GM21723 (cell line): ENCODE measurements around the gene WWC1.

Experiments used
- ATAC-seq: cut with Tn5 transposase; IDR thresholded peaks from one replicate; pipeline ENCODE4 v1.9.1; 2021; ENCODE audit warnings: mild to moderate bottlenecking, moderate library complexity; ENCODE audit not compliant: unreplicated experiment

The WWC1 gene

DNA sequence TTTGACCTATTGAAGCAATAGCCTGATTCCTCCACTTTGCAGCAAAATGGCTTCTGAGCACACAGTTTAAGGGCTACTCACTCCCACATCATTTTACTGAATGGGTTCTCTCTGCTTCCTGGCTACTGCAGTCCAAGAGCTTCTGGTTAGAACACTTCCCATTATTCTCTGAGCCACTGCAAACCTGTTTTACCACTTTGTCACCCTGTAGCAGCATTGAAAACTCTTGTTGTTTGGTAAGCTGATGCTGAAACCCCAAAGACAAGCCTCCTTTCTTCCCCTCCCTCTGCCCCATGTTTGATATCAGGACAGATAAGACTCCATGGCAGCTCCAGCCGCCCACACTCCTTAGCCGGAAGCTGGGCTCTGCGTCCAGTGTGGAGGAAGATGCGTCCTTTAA is 110.4 kb downstream of the WWC1 start:
- ATAC-seq, result no peak

- no peak for ATAC-seq
These were observed 112.9 kb downstream of the WWC1 start for GRCh38 chr5:168404365-168404764.

DNA sequence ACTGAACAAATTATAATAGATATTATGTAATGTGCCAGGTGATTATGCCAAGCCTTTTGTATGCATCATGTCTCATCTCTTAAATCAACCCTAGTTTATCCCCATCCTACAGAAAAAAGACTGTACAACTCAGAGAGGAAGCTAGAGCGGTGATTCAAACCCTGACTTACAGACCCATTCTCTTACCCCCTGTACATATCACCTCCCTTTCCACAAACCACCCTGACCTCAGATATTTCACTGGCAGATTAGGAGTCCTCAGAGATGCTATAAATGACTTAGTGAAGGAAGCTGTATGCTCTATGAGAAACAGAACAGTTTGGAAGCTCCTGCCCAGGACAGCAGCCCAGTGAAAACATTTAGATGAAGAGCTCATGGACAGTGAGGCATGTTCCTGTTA is 115.8 kb downstream of the WWC1 start:
- no peak for ATAC-seq

DNA sequence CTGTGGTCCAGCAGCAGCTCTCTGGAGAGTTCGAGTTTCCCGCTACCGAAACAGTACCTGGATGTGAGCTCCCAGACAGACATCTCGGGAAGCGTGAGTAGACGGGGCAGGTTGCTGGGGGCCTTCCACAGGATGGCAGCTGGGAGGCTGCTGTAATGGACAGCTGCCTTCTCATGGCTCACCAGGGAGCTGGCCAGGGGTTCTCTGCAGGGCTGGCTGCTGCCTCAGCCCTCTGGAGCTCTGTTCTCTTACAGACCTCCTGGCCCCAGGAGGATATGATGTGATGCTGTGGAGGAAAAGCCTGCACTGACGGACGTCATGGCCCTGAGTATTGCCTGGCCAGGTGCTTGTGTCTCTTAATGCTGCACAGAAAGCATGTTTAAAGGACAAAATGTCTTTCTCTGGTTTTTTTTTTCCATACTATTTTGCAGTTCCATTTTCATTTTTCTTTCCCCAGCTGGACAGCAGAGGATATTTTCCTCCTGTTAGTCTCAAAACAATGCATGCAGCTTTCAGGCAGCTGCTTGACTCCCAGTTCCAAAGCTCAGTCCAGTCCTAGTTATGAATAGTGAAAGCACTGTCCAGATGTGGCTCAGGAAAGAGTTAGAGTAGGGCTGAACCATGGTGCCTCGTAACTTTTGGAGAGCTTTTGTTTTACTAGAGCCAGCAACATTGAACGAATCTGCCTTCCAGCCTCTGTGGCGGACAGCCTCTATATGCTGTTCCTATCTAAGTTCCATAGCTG is 117.3 kb downstream of the WWC1 start:
- ATAC-seq, result no peak

- no peak for ATAC-seq
These were observed 118.4 kb downstream of the WWC1 start for GRCh38 chr5:168409591-168410458.

GRCh38 chr5:168411871-168412270 is 120.4 kb downstream of the WWC1 start:
- no peak for ATAC-seq

DNA sequence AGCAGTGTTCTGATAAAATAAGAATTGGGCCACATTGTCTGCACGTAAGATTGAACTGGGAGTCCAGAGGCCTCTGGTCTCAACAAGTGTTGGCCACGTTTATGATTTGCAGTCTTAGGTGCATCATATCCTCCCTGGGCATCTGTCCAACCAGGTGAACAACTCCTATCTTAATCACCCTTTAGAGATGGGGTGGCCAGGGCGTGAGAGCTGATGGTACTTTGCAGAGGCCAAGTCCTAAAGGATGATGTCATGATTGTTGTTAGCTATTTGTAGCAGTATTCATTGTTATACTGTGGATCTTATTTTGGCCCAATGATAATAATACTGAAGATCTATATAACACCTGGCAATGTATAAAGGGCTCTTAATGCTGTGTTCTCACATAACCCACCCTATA is 121.6 kb downstream of the WWC1 start:
- ATAC-seq, result no peak

DNA sequence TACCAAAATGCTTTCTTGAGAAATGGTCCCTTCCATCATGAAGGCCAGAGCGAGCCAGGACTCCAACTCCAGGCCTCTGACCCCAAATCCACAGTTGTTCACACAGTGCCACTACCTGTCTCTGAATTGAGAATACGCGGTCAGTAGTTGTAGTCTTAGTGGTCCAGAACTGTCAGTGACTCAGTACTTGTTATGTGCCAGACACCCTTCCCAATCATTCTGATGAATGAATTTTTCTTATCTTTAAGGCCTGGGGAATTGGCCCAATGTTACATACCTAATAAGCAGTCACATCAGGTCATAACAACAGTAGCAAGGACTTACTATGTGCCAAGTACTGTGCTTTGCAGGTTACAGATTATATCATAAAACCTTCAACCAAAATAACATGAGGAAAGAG is 122.2 kb downstream of the WWC1 start:
- no peak for ATAC-seq

GRCh38 chr5:168415401-168415800 is 124.0 kb downstream of the WWC1 start:
- no peak for ATAC-seq

DNA sequence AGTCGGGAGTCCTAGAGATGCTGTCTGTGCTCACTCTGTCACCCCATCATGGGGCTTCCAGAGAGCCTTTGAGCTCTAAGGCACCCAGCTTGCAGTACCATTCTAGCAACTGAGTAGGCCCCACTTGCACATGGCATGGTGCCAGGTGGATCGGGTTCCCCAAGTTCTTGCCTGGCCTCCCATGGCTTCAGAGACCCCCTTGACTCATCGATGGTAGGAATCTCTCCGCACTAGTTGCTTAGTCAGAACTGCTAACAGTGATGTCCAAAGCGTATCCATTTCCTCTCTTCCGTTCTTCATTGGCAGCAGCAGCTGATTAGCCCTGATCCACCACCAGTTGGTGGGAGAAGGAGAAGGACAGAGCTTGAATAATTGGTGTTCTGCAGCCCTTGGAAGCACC is 124.5 kb downstream of the WWC1 start:
- no peak for ATAC-seq

GRCh38 chr5:168417731-168418429 is 126.4 kb downstream of the WWC1 start:
- ATAC-seq, result no peak

DNA sequence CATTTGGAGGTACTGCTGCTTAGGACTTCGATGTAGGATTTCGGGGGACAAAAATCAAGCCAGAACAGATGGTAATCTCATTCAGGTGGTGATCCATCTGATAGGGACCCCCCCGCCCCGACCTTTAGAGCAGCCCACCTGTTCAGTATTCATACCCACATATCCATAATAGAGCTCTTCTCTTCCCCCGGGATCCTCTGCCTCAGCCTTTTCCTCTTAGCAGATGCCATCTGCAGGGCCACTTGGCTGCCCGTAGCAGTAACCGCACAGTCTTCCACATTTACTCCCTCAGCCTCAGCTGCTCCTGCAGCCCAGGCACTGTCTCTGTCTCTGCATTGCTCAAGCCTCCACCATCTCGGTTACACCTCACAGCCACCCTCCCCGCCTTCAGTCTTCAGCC is 129.0 kb downstream of the WWC1 start:
- ATAC-seq, result no peak

- ATAC-seq, result no peak
These were observed 131.0 kb downstream of the WWC1 start for GRCh38 chr5:168422431-168422830.

DNA sequence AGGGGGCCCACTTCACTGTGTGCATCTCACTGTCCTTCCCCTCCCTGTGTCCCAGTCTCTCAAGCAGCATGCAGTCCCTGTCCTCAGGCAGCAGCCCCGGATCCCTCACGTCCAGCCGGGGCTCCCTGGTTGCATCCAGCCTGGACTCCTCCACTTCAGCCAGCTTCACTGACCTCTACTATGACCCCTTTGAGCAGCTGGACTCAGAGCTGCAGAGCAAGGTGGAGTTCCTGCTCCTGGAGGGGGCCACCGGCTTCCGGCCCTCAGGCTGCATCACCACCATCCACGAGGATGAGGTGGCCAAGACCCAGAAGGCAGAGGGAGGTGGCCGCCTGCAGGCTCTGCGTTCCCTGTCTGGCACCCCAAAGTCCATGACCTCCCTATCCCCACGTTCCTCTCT is 132.0 kb downstream of the WWC1 start:
- ATAC-seq, result no peak

- ATAC-seq, result no peak
These were observed 132.5 kb downstream of the WWC1 start for GRCh38 chr5:168423971-168424370.

GRCh38 chr5:168424594-168425323 is 133.3 kb downstream of the WWC1 start:
- no peak for ATAC-seq

GRCh38 chr5:168426007-168426863 is 134.8 kb downstream of the WWC1 start:
- ATAC-seq, result no peak

DNA sequence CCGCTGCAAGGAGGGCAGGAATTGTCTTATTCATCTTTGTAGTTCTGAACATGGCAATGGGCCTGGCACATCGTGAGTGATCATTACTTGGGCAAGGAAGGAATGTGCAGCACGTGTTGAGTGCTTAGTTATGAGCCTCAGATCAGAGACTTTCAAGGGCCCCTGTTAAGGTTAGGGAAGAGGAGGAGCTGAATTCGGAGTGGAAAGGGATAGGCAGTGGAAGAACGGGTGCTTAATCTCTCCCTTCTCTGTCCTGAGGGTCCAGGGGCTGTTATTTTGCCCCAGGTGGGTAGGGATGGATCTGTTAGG is 135.4 kb downstream of the WWC1 start:
- ATAC-seq, result no peak

DNA sequence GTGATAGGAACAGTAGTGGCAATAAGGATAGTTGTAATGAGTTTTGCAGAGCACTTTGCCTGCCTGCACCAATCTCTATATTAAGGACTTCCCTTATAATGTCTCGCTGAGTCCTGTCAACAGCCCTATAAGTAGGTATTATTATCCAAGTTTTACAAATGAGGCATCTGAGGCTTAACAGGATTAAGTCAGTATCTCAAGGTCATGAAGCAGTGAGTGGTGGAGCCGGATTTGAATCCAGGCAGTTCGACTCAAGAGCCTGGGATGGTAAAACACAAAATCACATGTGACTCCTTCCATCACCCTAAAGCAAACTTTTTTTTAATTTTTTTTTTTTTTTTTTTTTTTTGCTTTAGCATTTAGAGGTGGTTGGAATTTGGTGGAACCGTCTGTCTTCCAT is 135.8 kb downstream of the WWC1 start:
- no peak for ATAC-seq

DNA sequence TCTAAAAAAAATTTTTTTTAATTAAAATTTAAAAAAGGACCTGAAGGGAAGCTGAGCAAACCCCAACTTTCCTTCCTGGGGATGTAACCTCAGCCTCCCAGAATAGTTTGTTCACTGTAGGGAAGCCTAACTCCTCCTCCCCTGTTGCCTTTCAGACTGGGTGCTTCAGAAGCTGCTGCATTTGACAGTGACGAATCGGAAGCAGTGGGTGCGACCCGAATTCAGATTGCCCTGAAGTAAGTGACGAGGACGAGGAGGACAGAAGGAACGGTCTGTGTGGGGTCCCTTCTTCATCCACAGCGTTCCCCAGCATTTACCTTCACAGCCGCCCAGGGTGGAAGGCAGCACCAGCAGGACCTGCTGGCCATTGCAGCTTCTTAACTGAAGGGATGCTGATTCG is 137.1 kb downstream of the WWC1 start:
- no peak for ATAC-seq
